ENCODE data around the gene TTR. TPM values are rescaled to one million over a fixed set of nuclear protein-coding genes. Genes with fewer than 3 reads are reported as not detected.

TTR gene
- total and polyA plus RNA-seq, 2 of the 13 experiments (the other 11 are each of a cell fraction or from before 2014, with no cell fraction given), result 91.3 to 496 TPM

DNA sequence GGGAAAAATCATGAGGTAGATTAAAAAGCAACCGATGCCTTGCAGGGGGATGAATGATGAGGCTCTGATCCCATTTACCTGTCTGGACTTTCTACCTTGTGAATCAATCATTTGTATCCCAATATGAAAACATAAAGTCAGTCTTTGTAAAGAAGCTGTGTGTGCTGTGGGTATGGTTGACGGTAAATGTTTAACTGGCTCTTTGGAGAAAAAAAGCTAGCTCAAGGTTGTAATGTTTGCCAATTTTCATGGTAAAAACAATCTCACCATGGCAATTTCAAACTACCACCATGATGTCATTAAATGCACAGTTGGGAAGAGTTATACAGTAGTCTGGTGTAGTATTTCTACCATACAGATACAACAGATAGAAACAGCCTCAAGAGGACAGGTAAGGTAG is 14.6 kb downstream of the TTR start (continued):
- TF ChIP-seq ZNF629 (CRISPR knock-in tag; conservative IDR thresholded peaks at IDR 0.05), result no peak
- TF ChIP-seq, protein P1, sequence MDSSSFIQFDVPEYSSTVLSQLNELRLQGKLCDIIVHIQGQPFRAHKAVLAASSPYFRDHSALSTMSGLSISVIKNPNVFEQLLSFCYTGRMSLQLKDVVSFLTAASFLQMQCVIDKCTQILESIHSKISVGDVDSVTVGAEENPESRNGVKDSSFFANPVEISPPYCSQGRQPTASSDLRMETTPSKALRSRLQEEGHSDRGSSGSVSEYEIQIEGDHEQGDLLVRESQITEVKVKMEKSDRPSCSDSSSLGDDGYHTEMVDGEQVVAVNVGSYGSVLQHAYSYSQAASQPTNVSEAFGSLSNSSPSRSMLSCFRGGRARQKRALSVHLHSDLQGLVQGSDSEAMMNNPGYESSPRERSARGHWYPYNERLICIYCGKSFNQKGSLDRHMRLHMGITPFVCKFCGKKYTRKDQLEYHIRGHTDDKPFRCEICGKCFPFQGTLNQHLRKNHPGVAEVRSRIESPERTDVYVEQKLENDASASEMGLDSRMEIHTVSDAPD (CRISPR knock-in tag; IDR thresholded peaks at IDR 0.05), result peak; percentile 98
- TF ChIP-seq NCOA1 (CRISPR knock-in tag; IDR thresholded peaks at IDR 0.05), result no peak
- peak; percentile 25; the same call in 1 of the 2 replicates for TF ChIP-seq FOXO1 (CRISPR knock-in tag; IDR thresholded peaks at IDR 0.05)
- TF ChIP-seq, protein P2, sequence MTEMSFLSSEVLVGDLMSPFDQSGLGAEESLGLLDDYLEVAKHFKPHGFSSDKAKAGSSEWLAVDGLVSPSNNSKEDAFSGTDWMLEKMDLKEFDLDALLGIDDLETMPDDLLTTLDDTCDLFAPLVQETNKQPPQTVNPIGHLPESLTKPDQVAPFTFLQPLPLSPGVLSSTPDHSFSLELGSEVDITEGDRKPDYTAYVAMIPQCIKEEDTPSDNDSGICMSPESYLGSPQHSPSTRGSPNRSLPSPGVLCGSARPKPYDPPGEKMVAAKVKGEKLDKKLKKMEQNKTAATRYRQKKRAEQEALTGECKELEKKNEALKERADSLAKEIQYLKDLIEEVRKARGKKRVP (CRISPR knock-in tag; IDR thresholded peaks at IDR 0.05), result peak in 1 of 2 experiments; percentile 34; a peak in 1 of 4 replicates
- 0 out of 2 replicates have a peak, but pooled peaks have one; percentile 27 for TF ChIP-seq HOXD1 (CRISPR knock-in tag; IDR thresholded peaks at IDR 0.05)
- TF ChIP-seq CEBPG (CRISPR knock-in tag; IDR thresholded peaks at IDR 0.05), result peak; percentile 26; the same call in 1 of the 2 replicates
- no peak for TF ChIP-seq ZNF773 (CRISPR knock-in tag; IDR thresholded peaks at IDR 0.05; ENCODE audit: borderline replicate concordance)
- no peak for TF ChIP-seq BRCA1 (CRISPR knock-in tag; IDR thresholded peaks at IDR 0.05)
- TF ChIP-seq HNF1A (IDR thresholded peaks at IDR 0.05; ENCODE audit: low read depth), result peak; percentile 82
- TF ChIP-seq HNF1A (CRISPR knock-in tag; IDR thresholded peaks at IDR 0.05; ENCODE audit: borderline replicate concordance), result peak; percentile 74; the same call in 1 of the 2 replicates
- no peak for TF ChIP-seq HMGA1 (CRISPR knock-in tag; conservative IDR thresholded peaks at IDR 0.05)
- no peak for TF ChIP-seq ZNF670 (CRISPR knock-in tag; IDR thresholded peaks at IDR 0.05; ENCODE audit: borderline replicate concordance)
- TF ChIP-seq, protein P3, sequence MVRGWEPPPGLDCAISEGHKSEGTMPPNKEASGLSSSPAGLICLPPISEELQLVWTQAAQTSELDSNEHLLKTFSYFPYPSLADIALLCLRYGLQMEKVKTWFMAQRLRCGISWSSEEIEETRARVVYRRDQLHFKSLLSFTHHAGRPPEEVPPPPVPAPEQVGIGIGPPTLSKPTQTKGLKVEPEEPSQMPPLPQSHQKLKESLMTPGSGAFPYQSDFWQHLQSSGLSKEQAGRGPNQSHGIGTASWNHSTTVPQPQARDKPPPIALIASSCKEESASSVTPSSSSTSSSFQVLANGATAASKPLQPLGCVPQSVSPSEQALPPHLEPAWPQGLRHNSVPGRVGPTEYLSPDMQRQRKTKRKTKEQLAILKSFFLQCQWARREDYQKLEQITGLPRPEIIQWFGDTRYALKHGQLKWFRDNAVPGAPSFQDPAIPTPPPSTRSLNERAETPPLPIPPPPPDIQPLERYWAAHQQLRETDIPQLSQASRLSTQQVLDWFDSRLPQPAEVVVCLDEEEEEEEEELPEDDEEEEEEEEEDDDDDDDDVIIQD (CRISPR knock-in tag; IDR thresholded peaks at IDR 0.05; ENCODE audit: low read depth), result 0 out of 2 replicates have a peak, but pooled peaks have one; percentile 13
- no peak for TF ChIP-seq TOPORS (CRISPR knock-in tag; IDR thresholded peaks at IDR 0.05)
- TF ChIP-seq ZFAT (CRISPR knock-in tag; conservative IDR thresholded peaks at IDR 0.05), result no peak
- no peak for TF ChIP-seq GTF2F1 (IDR thresholded peaks at IDR 0.05; ENCODE audit: low read length)
- no peak for TF ChIP-seq SMAD1 (CRISPR knock-in tag; IDR thresholded peaks at IDR 0.05; ENCODE audit: borderline replicate concordance, low read depth)
- no peak for TF ChIP-seq DNMT3B (CRISPR knock-in tag; conservative IDR thresholded peaks at IDR 0.05)
- TF ChIP-seq ZNF724P (CRISPR knock-in tag; IDR thresholded peaks at IDR 0.05; ENCODE audit: borderline replicate concordance), result no peak
- no peak for TF ChIP-seq ZNF496 (CRISPR knock-in tag; IDR thresholded peaks at IDR 0.05; ENCODE audit: insufficient replicate concordance)
- TF ChIP-seq ZNF513 (CRISPR knock-in tag; conservative IDR thresholded peaks at IDR 0.05), result no peak

All from HepG2 (cell line).